Fibroblast of villous mesenchyme (primary cell): ENCODE results near the gene GCSH. TPM values are rescaled to one million over a fixed set of nuclear protein-coding genes. Genes with fewer than 3 reads are reported as not detected.

Experiments used
- DNase-seq: peaks from one replicate; pipeline ENCODE4 v3.0.0-alpha.2; 2010; ENCODE audit warnings: low read depth
- H3K4me3 ChIP-seq: 2 replicates; pipeline ENCODE4 v1.5.1; 2011; ENCODE audit warnings: low read depth, mild to moderate bottlenecking, low read length
- CTCF ChIP-seq: IDR thresholded peaks from 2 replicates; pipeline ENCODE4 v1.5.1; 2012; ENCODE audit warnings: low read depth, mild to moderate bottlenecking, low read length; ENCODE audit not compliant: insufficient read depth
- total RNA-seq: library from RNA; depleted of rRNA; stranded (reverse); fragments of >200 nt; gene quantifications from 2 replicates; pipeline ENCODE4 v1.2.3, GENCODE V29; 2012

Gene GCSH
- total RNA-seq, 1 donor: 21.2 TPM

- no peak for TF ChIP-seq CTCF
- H3K4me3 ChIP-seq: no peak overlapping the region
- DNase-seq: no peak
Measured at GRCh38 chr16:81101702-81102101, 5.5 kb upstream of the GCSH start.

- TF ChIP-seq CTCF: no peak
- no peak overlapping the region for H3K4me3 ChIP-seq
- DNase-seq: no peak
Measured at GRCh38 chr16:81099958-81100357, 3.8 kb upstream of the GCSH start.

GRCh38 chr16:81097230-81097629, 1.0 kb upstream of the GCSH start:
- no peak for TF ChIP-seq CTCF
- no peak overlapping the region for H3K4me3 ChIP-seq
- no peak for DNase-seq

- no peak for TF ChIP-seq CTCF
- no peak for DNase-seq
- peak overlapping the region; percentile 29 for H3K4me3 ChIP-seq
Measured at GRCh38 chr16:81096715-81097208, 567 bp upstream of the GCSH start.

- H3K4me3 ChIP-seq: peak overlapping the region; percentile 79
- TF ChIP-seq CTCF: no peak
- DNase-seq: no peak
Measured at GRCh38 chr16:81095653-81095952, 592 bp downstream of the GCSH start.

- H3K4me3 ChIP-seq: peak overlapping the region; percentile 79
- peak; percentile 26 for DNase-seq
- no peak for TF ChIP-seq CTCF
Measured at GRCh38 chr16:81094771-81095251, 1.4 kb downstream of the GCSH start.

GRCh38 chr16:81088836-81089235, 7.4 kb downstream of the GCSH start:
- no peak for TF ChIP-seq CTCF
- DNase-seq: no peak
- H3K4me3 ChIP-seq: no peak overlapping the region
